HG02763 (cell line): ENCODE data around the gene FRMPD4.
A peak's percentile ranks its signal among the peaks of the same experiment; 100 is the strongest.
"Not testable (repeated sequence)": the region's sequence is repeated elsewhere in the genome, so short reads cannot be mapped to it uniquely, and the experiment has no call there.

Source experiments
- ATAC-seq: cut with Tn5 transposase; IDR thresholded peaks from one replicate; pipeline ENCODE4 v1.9.1; 2021; ENCODE audit warnings: mild to moderate bottlenecking, moderate library complexity; ENCODE audit not compliant: unreplicated experiment

The FRMPD4 gene

DNA sequence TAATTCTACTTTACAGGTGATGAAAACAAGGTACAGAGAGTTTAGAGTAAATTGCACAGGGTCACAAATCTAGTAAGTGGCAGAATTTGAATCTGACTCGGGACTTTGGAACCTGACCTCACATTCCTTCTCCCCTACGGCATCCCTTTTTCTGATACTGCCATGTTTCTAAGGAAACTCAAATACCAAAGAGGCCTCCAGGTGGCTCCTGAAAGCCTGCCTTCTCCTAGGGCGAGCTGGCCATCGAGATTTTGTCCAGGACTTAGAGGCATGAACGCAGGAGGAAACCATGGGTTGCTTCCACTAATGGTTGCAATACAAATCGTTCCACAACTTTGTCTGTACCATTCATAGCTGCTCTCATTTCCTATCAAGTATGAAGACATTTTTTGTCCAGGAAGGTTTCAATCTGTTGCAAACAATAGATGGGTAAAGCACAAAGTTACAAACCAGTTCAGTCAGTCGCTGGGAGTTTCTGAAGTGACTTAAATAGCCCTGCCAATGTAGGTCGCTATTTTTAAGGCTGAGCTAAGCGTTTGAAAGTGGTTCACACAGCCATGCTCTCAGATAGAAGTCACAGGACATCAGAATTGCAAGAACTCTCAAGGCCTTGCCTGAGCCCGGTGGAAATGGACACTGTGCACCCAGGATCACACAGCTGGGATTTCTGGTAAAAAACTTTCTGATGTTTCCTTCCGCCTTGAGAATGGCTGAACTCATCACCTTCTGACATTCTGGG is 356.3 kb downstream of the FRMPD4 start:
- ATAC-seq: no peak

DNA sequence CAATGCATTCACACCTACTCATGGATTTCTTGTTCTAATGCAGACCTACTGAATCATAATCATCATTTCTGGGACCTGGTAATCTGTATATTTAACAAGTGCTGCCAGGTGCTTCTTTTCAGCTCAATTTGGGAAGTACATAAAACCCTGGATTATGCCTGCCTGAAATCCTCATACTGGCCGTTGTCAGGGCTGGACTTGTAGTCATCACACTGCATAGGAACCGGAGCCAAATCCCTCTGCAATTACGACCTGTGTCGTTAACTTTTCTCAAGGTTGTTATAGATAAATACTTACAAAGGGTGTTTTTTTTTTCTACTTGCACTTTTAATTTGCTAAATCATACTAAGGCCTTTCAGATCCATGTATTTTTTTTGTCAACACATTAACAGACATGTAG is 358.1 kb downstream of the FRMPD4 start:
- ATAC-seq: no peak

DNA sequence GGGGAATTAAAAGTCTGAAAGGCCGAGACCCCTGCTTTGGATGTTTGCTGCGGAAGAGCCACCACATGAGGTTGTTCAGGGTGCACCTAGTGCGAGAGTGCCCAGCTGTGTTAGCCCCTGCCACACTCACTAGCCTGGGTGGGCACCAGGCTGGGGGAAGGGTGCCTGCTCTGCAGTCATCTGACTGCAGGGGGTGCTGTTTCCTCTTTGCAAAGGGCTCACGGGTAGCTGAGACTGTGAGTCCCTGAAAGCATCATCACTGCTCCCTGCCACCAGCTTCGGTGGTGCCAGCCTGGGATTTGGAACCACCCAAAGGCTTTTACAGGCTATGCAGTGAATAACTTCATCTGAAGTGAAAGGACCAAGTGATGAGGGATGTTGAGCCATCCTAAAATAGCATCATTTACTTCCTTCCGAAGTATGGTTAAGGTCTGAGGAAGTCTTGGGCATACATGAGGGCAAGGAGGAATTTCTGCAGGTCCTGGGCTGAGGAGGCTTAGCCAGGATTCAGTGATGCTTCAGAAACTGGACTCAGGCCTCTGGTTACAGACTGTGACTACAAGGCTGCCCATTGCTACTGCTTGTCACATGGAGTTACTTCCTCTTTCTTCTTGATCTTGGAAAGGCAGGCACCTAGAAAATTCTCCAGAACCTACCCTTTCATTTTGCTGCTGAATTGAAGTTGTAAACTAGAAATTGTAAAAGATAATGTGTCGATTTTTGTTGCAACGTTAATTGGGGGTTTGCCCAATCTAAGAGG is 359.7 kb downstream of the FRMPD4 start:
- ATAC-seq: no peak

GRCh38 chrX:12505127-12505526 is 366.9 kb downstream of the FRMPD4 start:
- no peak for ATAC-seq

- ATAC-seq: peak; percentile 90
Observed at GRCh38 chrX:12515384-12515783, 377.1 kb downstream of the FRMPD4 start.

DNA sequence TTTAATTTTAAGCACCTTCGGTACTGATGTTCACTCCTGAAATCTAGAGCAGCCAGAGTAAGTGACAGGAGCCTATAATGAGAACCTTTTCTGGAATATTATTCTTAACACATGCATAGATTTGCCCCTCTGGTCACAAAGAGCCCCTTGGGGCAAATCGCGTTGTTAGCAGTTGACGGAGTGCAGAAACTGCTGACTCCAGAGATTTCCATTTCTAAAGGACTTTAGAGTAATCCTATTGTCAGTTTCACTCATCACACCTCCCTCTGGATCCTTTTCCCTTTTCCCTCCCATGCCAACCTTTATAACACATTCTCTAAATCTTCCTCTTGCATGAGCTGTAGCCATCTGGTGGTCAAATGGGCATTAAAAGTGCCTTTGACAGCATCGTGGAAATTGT is 388.0 kb downstream of the FRMPD4 start:
- no peak for ATAC-seq

- not testable (repeated sequence) for ATAC-seq
Observed at GRCh38 chrX:12538096-12538495, 399.8 kb downstream of the FRMPD4 start.

- not testable (repeated sequence) for ATAC-seq
Observed at GRCh38 chrX:12542251-12542650, 404.0 kb downstream of the FRMPD4 start.

DNA sequence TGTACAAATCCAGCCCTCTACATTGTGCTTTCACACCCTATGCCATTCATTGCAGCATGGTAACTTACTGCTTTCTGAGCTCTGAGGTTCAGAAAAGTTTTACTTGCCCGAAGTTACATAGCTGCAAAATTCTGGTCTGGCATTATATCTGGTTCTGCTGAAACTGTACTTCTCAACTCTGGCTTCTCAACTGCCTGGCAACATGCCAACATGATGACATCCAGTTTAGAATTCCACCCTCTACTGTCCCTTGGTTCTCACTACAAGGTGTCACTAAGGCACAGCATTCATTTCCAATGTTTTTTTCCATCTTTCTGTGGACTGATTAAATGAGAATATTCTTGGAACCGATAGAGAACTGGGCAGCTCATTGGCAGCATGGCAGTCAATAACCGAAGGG is 410.1 kb downstream of the FRMPD4 start:
- ATAC-seq: no peak

DNA sequence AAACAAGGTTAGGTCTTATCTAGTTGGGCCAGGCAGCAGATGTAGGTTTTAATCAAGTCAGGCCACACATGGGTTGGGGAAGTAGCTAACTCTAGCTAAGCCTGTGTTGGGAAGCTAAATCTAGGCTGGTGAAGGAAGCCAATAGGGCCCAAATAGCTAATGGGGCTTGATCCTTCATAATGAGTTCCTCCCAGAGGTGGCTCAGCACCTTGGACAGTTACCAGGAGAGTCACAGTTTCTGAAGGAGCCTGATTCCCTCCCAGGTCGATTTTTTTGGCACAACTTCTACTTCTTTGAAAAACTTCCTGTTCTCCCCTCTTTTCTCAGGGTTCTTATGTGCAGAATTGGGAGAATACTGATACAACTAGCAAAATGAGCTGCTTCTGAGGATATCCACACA is 410.5 kb downstream of the FRMPD4 start:
- ATAC-seq: no peak

GRCh38 chrX:12554206-12554605 is 415.9 kb downstream of the FRMPD4 start:
- ATAC-seq: no peak

- ATAC-seq: no peak
Observed at GRCh38 chrX:12563121-12563520, 424.8 kb downstream of the FRMPD4 start.

DNA sequence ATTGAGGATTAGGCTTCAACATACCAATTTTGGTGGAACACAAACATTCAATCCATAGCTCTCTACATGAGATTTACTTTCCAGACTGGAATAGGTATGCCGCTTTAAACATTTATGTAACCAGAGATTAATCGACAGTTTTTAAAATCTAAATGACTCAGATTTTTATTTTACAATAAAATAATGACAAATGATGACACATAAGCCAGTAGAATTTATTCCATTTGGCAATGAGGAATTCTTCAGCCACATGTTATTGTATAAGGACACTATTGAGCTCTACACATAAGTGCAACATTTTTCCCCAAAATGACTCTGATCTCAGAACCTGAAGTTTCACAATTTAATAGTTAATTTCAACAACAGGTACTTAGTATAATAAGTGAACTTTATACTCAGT is 425.9 kb downstream of the FRMPD4 start:
- no peak for ATAC-seq

- no peak for ATAC-seq
Observed at GRCh38 chrX:12567857-12568256, 429.6 kb downstream of the FRMPD4 start.

DNA sequence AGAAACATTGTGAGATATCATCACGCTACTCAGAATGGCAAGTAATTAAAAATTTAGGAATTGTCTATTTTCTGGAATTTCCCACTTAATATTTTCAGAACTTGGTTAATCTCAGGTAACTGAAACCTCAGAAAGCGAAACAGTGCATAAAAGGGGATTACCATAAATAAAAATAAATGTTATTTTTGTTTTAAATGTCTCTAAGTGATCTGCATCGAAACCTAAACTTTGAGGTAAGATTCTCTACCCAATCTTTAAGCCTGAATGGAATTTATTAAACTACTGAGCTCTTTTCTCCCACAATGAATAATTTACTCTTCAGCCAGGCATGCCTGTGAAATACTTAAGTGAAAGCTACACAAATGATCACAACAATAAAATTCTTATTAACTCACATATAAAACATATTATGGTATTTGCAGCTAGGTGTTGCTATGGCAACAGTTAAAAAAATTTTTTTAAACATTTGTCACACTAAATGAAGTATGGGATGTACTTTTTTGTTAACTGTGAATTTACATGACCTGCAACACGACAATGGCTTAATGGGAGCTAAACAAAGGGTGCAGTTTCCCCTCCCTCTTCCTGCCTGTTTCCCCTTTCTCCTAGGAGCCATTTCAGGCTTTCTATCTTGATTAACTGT is 432.7 kb downstream of the FRMPD4 start:
- no peak for ATAC-seq

DNA sequence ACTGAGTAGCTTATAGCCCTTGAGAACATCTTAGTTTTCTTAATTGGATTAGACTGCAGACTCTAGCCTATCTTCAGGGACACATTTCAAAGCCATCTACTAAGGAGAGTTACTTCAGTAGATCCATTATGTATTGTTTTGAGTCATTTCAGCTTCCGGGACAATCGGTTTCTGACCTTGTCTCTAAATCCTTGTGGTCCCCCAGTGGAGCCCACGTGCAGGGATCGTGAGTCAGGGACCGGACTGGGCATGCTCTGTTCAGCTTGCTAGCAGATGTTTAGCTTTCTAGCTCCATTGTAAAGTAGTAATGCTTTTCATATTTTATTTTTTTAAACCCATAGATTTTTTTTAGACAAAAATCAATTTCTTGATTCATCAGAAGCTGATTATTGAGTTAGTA is 441.0 kb downstream of the FRMPD4 start:
- ATAC-seq: no peak

- ATAC-seq: no peak
Observed at GRCh38 chrX:12580548-12580947, 442.3 kb downstream of the FRMPD4 start.

GRCh38 chrX:12581546-12581945 is 443.3 kb downstream of the FRMPD4 start:
- no peak for ATAC-seq

DNA sequence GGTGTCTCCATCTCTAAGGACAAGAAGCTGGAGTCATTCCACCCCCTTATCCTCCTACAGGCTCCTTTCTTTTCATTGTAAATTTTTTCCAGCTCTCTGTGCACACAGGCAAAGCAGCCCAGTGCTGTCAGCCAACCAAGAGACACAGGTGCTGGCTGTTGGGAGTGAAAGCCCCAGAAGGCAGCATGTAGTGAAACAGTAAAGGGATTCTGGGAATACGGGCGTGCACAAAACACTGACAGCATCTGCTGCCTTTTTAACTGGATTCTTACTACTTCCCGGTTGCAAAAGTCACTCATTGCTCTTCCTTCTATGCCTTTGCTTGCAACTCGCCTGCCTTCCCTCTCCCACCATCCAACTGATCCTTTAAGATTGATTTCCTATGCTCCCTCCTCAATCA is 444.4 kb downstream of the FRMPD4 start:
- ATAC-seq: no peak

- no peak for ATAC-seq
Observed at GRCh38 chrX:12583543-12583942, 445.3 kb downstream of the FRMPD4 start.

- ATAC-seq: no peak
Observed at GRCh38 chrX:12595720-12596119, 457.4 kb downstream of the FRMPD4 start.

GRCh38 chrX:12610079-12610478 is 471.8 kb downstream of the FRMPD4 start:
- ATAC-seq: no peak
